ENCODE data around the gene SPOUT1.
"Not testable (repeated sequence)": the region's sequence is repeated elsewhere in the genome, so short reads cannot be mapped to it uniquely, and the experiment has no call there.

DNA sequence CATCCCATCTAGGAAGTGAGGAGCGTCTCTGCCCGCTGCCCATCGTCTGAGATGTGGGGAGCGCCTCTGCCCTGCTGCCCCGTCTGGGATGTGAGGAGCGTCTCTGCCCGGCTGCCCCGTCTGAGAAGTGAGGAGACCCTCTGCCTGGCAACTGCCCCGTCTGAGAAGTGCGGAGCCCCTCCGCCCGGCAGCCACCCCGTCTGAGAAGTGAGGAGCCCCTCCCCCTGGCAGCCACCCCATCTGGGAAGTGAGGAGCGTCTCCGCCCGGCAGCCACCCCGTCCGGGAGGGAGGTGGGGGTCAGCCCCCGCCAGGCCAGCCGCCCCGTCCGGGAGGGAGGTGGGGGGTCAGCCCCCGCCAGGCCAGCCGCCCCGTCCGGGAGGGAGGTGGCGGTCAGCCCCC is 49.5 kb downstream of the SPOUT1 start:
- TF ChIP-seq POLR2A (IDR thresholded peaks at IDR 0.05; ENCODE audit: low read depth, low read length); TAF1 (IDR thresholded peaks at IDR 0.05; ENCODE audit: borderline replicate concordance, low read depth, low read length): not testable (repeated sequence)
